T-helper 9 cell (primary cell): Measurements from ENCODE around the gene RIPOR3.

Experiments
- DNase-seq: peaks from one replicate; pipeline ENCODE4 v3.0.0-alpha.2; 2020

The RIPOR3 gene

DNA sequence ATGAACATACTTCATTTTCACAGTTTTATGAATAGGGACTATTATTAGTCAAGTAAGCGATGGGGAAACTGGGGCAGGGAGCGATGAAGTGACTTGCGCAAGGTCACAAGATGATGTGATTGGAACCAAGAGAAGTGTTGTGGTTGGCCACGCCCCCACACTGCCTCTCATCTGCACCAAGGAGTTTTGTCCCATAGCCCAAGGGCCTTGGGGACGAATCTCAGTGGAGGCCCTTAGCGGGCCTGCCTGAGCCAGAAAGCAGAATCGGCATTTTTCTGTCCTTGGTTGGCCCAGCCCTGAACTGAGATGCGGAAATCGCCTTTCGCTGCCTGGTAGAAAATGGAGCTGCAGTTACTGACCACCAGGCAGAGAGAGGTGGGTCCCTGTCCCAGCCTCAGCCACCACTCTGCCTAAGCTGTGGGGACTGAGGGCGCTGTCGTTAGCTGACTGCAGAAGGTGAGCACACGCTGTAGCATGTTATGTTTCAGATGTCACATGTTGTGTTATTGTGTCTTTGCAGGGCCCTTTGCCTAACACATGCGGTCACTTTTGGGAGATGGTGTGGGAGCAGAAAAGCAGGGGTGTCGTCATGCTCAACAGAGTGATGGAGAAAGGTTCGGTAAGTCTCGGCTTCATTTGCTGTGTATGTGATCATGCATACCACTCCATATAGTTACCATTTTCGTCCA lies 123.3 kb downstream of the RIPOR3 start:
- DNase-seq, result no peak

DNA sequence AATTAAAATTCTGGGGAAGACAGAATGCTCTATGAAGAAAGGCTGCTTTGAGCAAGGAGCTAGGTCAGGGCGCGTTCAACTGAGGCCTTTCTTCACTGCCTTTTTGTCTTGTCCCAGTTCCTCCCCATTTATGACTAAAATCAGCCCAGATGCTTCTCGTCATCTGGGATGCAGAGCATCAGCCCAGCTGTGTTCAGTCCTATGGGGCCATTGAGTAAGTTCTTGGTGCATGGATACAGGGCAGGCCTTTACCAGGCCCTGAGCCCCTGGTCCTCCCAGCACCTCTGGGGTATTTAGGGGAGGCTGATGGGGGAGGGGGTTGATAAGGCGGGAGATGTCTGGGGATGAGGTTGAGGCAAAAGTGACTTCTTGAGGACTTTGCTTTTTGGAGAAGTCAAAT lies 125.5 kb downstream of the RIPOR3 start:
- DNase-seq, result no peak

- no peak for DNase-seq
These were observed 126.0 kb downstream of the RIPOR3 start for GRCh38 chr20:50565383-50565782.

GRCh38 chr20:50563133-50563944 lies 128.0 kb downstream of the RIPOR3 start:
- no peak for DNase-seq

GRCh38 chr20:50562262-50562701 lies 129.1 kb downstream of the RIPOR3 start:
- DNase-seq, result no peak

- DNase-seq, result no peak
These were observed 129.8 kb downstream of the RIPOR3 start for GRCh38 chr20:50561379-50562078.

DNA sequence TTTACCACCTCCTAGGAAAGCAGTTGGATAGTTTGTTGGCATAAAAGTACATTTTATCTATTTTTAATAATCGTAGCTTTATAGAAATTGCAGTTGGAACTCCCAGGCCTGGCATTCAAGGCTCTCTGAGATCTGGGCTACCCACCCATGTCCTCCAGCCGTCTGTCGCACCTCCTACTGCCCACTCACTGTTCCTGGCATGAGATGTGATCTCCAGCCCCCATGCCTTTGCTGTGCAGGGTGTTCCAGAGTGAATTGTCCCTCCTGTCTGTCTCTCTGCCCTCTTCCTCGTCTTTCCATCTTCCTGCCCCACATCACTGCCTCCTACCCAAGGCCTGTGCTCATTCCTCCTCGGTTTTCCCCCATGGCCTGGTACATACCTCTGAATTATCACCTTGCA lies 130.5 kb downstream of the RIPOR3 start:
- DNase-seq, result no peak

DNA sequence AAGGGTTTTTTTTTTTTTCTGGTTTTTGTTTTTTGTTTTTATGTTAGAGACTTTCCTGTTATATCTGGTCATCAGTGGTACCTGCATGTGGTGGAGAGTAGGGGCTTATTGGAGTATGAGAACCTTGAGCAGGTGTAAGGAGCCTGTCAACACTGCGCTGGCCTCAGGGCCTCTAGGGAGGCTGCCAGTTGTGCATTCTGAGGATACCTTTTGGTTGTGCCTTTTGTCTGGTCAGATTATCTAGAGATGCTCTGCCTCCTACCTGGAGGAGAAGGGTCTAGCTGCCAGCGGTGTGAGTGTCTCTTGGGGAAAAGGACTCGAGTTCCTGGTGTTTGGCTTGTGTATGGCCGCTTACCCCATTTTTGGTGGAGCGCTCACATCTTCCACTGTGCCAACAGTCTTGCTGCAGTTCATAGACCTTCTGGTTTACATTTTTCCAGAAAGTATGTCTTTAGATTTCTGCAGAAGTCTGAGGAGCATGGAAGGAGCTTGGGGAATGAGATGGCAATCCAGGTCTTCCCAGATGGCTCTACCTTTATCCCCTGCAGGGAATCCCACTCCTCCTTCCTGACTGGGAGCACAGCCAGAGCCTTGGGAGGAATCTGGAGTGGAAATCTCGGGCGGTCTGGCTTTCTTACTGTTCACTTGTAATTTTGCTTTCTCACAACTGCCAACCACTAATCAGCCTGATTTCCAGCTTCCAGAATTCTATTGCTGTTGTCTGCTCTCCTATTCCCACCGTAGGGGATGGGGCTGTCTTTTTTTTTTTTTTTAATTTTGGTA lies 131.3 kb downstream of the RIPOR3 start:
- no peak for DNase-seq

DNA sequence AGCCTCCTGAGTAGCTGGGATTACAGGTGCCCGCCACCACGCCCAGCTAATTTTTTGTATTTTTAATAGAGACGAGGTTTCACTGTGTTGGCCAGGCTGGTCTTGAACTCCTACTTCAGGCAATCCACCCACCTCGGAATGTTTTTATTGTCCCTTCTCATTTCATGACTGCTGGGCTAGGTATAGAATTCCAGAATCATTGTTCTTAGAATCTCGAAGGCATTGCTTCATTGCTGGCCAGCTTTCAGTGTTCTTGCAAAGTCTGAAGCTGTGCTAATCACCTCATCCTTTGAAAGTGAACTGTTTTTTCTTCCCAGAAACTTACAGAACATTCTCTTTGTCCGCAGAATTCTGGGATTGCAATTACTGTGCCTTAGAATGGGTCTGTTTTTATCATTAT lies 132.2 kb downstream of the RIPOR3 start:
- no peak for DNase-seq

DNA sequence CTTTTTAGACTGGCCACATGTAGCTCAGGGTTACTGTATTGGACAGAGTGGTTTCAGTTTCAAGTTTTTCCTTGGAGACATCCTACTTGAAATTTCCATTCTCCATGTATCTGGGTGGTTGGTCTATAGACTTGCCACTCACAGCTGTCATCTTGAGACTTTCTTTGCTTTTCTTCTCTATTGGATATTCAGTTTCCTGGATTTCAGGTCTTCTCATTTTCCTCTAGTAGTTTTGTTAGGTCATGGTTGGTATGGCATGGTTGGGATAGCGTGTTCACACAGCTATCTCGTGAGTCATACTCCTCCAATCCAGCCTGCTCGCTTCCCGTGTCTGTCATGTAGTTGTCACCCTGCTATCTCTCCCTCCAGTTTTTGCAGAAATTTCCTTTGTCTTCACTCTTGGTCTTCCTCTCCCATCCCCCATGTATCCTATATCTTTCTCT lies 132.8 kb downstream of the RIPOR3 start:
- no peak for DNase-seq

DNA sequence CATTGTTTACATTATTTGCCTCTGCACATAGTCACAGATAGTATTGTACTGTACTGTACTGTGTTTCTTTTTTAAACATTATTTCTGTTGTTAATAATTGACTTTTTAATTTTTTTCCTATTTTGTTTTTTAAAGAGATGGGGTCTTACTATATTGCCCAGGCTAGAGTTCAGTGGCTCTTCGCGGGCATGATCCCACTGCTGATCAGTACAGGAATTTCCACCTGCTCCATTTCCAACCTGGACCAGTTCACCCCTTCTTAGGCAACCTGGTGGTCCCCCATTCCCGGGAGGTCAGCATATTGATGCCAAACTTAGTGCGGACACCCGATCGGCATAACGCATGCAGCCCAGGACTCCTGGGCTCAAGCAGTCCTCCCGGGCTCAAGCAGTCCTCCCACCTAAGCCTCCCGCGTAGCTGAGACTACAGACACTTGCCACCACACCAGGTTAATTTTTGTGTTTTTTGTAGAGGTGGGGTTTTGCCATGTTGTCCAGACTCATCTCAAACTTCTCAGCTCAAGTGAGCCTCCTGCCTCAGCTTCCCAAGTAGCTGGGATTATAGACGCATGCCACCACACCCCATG lies 133.7 kb downstream of the RIPOR3 start:
- DNase-seq, result no peak

GRCh38 chr20:50555662-50556061 lies 135.7 kb downstream of the RIPOR3 start:
- DNase-seq, result no peak

GRCh38 chr20:50554694-50555579 lies 136.4 kb downstream of the RIPOR3 start:
- no peak for DNase-seq

- no peak for DNase-seq
These were observed 138.4 kb downstream of the RIPOR3 start for GRCh38 chr20:50552979-50553378.

DNA sequence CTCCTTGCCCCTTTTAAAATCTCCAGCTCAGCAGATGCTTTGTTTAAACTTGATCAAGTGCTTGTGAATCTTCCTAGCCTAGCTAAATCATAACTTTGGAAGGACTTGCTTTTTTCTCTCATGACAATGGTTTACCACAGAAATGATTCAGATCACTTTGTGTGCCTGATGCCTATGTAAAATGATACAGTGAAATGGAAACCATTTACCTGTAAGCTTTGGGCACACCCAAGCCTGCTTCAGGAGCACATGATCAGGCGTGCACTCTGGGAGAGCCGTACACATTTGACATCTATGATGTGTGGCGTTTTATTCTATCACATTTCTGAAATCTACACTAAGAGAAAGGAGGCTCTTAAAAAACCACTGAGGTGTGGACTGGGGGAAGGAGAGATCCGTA lies 140.1 kb downstream of the RIPOR3 start:
- no peak for DNase-seq

DNA sequence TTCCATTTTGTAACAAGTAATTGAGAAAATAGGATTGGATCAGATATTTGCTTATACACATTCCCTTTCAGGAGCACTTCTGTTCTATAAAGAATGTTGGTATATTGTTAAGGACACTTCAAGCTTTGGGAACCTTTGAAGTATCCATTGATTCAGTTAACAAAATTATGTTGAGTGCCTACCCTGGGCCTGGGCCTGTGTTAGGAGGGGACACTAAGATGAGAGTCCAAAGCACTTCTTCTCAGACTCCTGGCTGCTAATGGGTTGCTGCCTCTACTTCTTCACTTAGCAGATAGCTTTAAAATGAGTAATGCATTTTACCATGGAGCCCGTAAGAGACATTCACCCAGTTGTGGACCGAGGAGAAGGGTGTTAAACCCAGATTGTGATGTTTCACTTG lies 140.8 kb downstream of the RIPOR3 start:
- no peak for DNase-seq

DNA sequence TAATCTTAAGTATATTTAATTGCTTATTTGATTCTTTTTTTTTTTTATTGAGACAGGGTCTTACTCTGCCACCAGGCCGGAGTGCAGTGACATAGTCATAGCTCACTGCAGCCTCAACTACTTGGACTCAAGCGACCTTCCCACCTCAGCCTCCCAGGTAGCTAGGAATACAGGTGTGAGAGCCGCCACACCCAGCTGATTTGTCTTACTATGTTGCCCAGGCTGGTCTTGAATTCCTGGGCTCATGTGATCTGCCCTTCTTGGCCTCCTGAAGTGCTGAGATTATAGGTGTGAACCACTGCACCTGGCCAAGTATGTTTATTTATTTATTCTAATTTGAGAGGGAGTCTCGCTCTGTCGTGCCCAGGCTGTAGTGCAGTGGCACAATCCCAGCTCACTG lies 142.9 kb downstream of the RIPOR3 start:
- DNase-seq, result no peak

DNA sequence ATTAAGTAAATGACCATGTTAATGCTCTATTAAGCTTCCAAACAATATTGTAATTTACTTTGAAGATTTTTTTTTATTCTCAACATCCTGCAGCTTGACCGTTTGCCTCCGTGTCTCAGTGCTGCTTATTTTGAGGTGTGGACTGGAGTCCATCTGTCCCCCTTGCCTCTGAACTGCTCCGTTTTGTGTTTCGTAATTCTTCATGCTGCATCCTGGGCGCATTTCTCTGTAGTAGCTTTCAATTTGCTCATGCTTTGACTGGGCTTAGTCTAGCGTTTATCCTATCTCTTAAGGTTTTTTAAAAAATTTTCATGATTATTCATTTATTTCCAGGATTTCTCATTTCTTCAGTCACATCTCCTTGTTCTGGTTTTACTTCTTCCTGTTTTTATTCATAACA lies 143.4 kb downstream of the RIPOR3 start:
- no peak for DNase-seq

- no peak for DNase-seq
These were observed 144.5 kb downstream of the RIPOR3 start for GRCh38 chr20:50546729-50547314.

GRCh38 chr20:50545126-50545525 lies 146.2 kb downstream of the RIPOR3 start:
- DNase-seq, result no peak

DNA sequence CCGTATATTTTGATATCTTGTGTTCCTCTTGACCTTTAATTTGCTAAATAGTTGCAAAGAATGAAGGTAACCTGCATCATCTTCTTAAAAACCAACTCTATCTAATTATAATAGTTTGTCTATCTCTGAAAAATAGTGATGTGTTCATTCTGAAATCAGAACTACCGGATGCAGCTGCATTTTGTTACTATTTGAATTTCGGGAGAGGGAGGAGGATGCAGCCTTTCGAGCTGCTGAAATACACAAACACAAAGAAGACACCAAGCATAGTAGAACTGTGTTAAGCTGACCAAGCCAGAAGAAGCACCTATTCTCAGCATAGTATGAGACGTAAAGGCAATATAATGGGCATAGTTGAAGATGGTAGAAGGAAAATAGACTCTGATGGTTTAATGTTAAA lies 148.0 kb downstream of the RIPOR3 start:
- no peak for DNase-seq
